GM12878 (cell line): Measurements from ENCODE around the gene IPO11. TPM values are rescaled to one million over a fixed set of nuclear protein-coding genes. Genes with fewer than 3 reads are reported as not detected.

Experiments used
- ATAC-seq: fragments of 200-7000 bp; cut with Tn5 transposase; 3 replicates; pipeline ENCODE4 v1.9.1; 2020; ENCODE audit warnings: mild to moderate bottlenecking, moderate library complexity
- BruUV-seq: library from RNA; stranded (reverse); fragments of 400-500 nt; replicated peaks from 2 replicates; lab custom pipeline; 2021; lab: Mats Ljungman, UMichigan
- CTCF ChIA-PET: fragments of 300-600 bp; sonication (Branson Sonifier 250); formaldehyde crosslinking; extraction: SDS; loops from one replicate; lab custom pipeline; 2021; ENCODE audit warnings: inconsistent platforms; lab: Yijun Ruan, JAX
- POLR2A ChIA-PET: fragments of 350-600 bp; formaldehyde crosslinking; extraction: SDS; loops from one replicate; lab custom pipeline; 2021; ENCODE audit warnings: inconsistent platforms; lab: Charles Lee
- RAD21 ChIA-PET: fragments of 300-600 bp; sonication (Branson Sonifier 250); formaldehyde crosslinking; loops from one replicate; lab custom pipeline; 2023; ENCODE audit warnings: antibody characterized with exemption; ENCODE audit not compliant: unreplicated experiment; lab: Charles Lee
- SMC1A ChIA-PET: fragments of 300-600 bp; sonication (Branson Sonifier 250); formaldehyde crosslinking; loops from one replicate; lab custom pipeline; 2023; ENCODE audit not compliant: unreplicated experiment, uncharacterized antibody; lab: Charles Lee
- DNase-seq: peaks from one replicate; pipeline ENCODE4 v3.0.0-alpha.2; 2011; ENCODE audit warnings: low read depth, low spot score
- FAIRE-seq: peaks from 3 replicates; lab custom pipeline; 2011; peaks lifted over from hg19 to GRCh38; lab: Jason Lieb, UNC
- H2AFZ ChIP-seq: 2 replicates; pipeline ENCODE4 v1.6.0; 2011; ENCODE audit warnings: low read depth, low read length, control low read depth; ENCODE audit not compliant: control insufficient read depth
- H3K27ac ChIP-seq: 2 replicates; pipeline ENCODE4 v1.5.1; 2011; ENCODE audit warnings: control low read depth; ENCODE audit not compliant: control insufficient read depth, insufficient read depth
- H3K27me3 ChIP-seq, 2 experiments: replicated peaks in 1 of 2; 2 replicates each; pipeline versions ENCODE4 v1.6.0 to v1.6.1; 2011; ENCODE audit warnings: low read length in 1 of 2; ENCODE audit not compliant: control insufficient read depth in 2 of 2, insufficient read depth in 2 of 2
- H3K36me3 ChIP-seq, 2 experiments: 2 replicates each; pipeline ENCODE4 v1.5.1; 2011; ENCODE audit warnings: low read length in 1 of 2; ENCODE audit not compliant: control insufficient read depth in 2 of 2, insufficient read depth in 2 of 2
- H3K4me1 ChIP-seq: 2 replicates; pipeline ENCODE4 v1.6.1; 2011; ENCODE audit warnings: mild to moderate bottlenecking, low read length, moderate library complexity, mixed read lengths; ENCODE audit not compliant: control insufficient read depth, insufficient read depth
- H3K4me2 ChIP-seq: 2 replicates; pipeline ENCODE4 v1.6.0; 2011; ENCODE audit warnings: control low read depth; ENCODE audit not compliant: control insufficient read depth, insufficient read depth
- H3K4me3 ChIP-seq: fragments of 200-600 bp; sonication (generic); 2 replicates; pipeline ENCODE4 v1.5.1; 2016
- H3K79me2 ChIP-seq: 2 replicates; pipeline ENCODE4 v1.6.0; 2011; ENCODE audit warnings: low read length; ENCODE audit not compliant: control insufficient read depth, insufficient read depth
- H3K9ac ChIP-seq: 2 replicates; pipeline ENCODE4 v1.8.0; 2011; ENCODE audit warnings: low read length, control low read depth, mixed read lengths; ENCODE audit not compliant: control insufficient read depth, insufficient read depth
- H3K9me3 ChIP-seq: replicated peaks from 3 replicates; pipeline ENCODE4 v1.5.1; 2011; ENCODE audit warnings: mild to moderate bottlenecking, low read length; ENCODE audit not compliant: control insufficient read depth, insufficient read depth
- H4K20me1 ChIP-seq: 2 replicates; pipeline ENCODE4 v1.6.0; 2011; ENCODE audit not compliant: control insufficient read depth, insufficient read depth
- CREB1 ChIP-seq: IDR thresholded peaks from 2 replicates; pipeline ENCODE4 v1.6.1; 2012; ENCODE audit warnings: low read depth, mild to moderate bottlenecking, inconsistent platforms
- ETV6 ChIP-seq, 2 experiments: fragments of 450-650 bp in 1 of 2; IDR thresholded peaks in 1 of 2; conservative IDR thresholded peaks in 1 of 2; 2 replicates each; pipeline ENCODE4 v1.6.1; 2014; ENCODE audit warnings: antibody characterized with exemption in 1 of 2, borderline replicate concordance in 1 of 2, low read depth in 1 of 2, mild to moderate bottlenecking in 1 of 2, moderate library complexity in 1 of 2
- FOS ChIP-seq: IDR thresholded peaks from 3 replicates; pipeline ENCODE4 v1.6.1; 2011; ENCODE audit warnings: borderline replicate concordance; ENCODE audit not compliant: insufficient read length; ENCODE audit errors: extremely low read depth
- HCFC1 ChIP-seq: fragments of 150-350 bp; IDR thresholded peaks from 2 replicates; pipeline ENCODE4 v1.6.1; 2014; ENCODE audit warnings: low read length
- HDGF ChIP-seq: fragments of 450-650 bp; IDR thresholded peaks from 2 replicates; pipeline ENCODE4 v1.6.1; 2016; ENCODE audit warnings: antibody characterized with exemption
- NFXL1 ChIP-seq: fragments of 450-650 bp; IDR thresholded peaks from 2 replicates; pipeline ENCODE4 v1.6.1; 2017; ENCODE audit warnings: antibody characterized with exemption, mild to moderate bottlenecking, borderline replicate concordance
- NFYB ChIP-seq: IDR thresholded peaks from 2 replicates; pipeline ENCODE4 v1.6.1; 2011; ENCODE audit warnings: low read depth, mild to moderate bottlenecking, low read length, improper control_type of control experiment, moderate library complexity; ENCODE audit not compliant: insufficient read depth
- PBX3 ChIP-seq: IDR thresholded peaks from 2 replicates; pipeline ENCODE4 v1.6.1; 2011; ENCODE audit warnings: mild to moderate bottlenecking, low read depth, low read length, moderate library complexity; ENCODE audit not compliant: insufficient replicate concordance
- PML ChIP-seq: IDR thresholded peaks from 2 replicates; pipeline ENCODE4 v1.6.1; 2012; ENCODE audit warnings: low read length, inconsistent platforms
- RBBP5 ChIP-seq: fragments of 200-600 bp; sonication (generic); conservative IDR thresholded peaks from 2 replicates; pipeline ENCODE4 v1.6.1; 2016
- STAT3 ChIP-seq: IDR thresholded peaks from 2 replicates; pipeline ENCODE4 v1.6.1; 2011; ENCODE audit warnings: low read depth, low read length, improper control_type of control experiment
- SUPT20H ChIP-seq: IDR thresholded peaks from 2 replicates; pipeline ENCODE4 v1.6.1; 2011; ENCODE audit warnings: low read depth, mild to moderate bottlenecking, low read length, moderate library complexity, borderline replicate concordance; ENCODE audit not compliant: control insufficient read depth
- USF1 ChIP-seq: IDR thresholded peaks from 2 replicates; pipeline ENCODE4 v1.6.1; 2011; ENCODE audit warnings: borderline replicate concordance, low read depth, mild to moderate bottlenecking, moderate library complexity, mixed read lengths, low read length; ENCODE audit not compliant: insufficient read depth; ENCODE audit errors: extremely low read length
- ZNF274 ChIP-seq: IDR thresholded peaks from one replicate; pipeline ENCODE4 v1.8.0; 2011; ENCODE audit not compliant: insufficient read length, insufficient read depth
- WGBS: methylation state at CpG from one replicate; pipeline ENCODE4 v1.1.6; 2016; ENCODE audit warnings: low lambda C conversion rate; ENCODE audit not compliant: insufficient replicate concordance, insufficient coverage; ENCODE audit errors: missing lambda C conversion rate; 5-methylcytosine and 5-hydroxymethylcytosine counted together
- in situ Hi-C: fragments of 300-500 bp; cut with MboI; formaldehyde crosslinking; loops from 9 replicates; pipeline ENCODE4 v1.14.3; 2018; ENCODE audit warnings: mixed read lengths
- intact Hi-C: fragments of 100-400 bp; cut with micrococcal nuclease; formaldehyde crosslinking; loops from one replicate; pipeline ENCODE4 v1.14.2; 2022; ENCODE audit not compliant: unreplicated experiment
- polyA plus RNA-seq, 11 experiments: library from polyadenylated mRNA; depleted of rRNA in 4 of 11; unstranded in 6 of 11; stranded (reverse) in 5 of 11; fragments of >200 nt; fragmentation: Nextera tagmentation in 4 of 11; fragmentation: Illumina TruSeq in 1 of 11; extraction: Ambion mirVana in 4 of 11; extraction: Trizol in 1 of 11; gene quantifications; 1 replicate in 1 of 11; 2 replicates in 10 of 11; pipeline versions ENCODE4 v1.2.1 to v1.2.3, GENCODE V29; 2011 to 2016; ENCODE audit warnings: inconsistent platforms in 2 of 11, missing spikeins in 2 of 11, low read depth in 1 of 11
- total RNA-seq, 4 experiments: library from RNA; depleted of rRNA in 3 of 4; stranded (reverse); fragments of >200 nt in 3 of 4; fragmentation: Illumina TruSeq in 1 of 4; extraction: Trizol in 1 of 4; gene quantifications; 2 replicates each; pipeline versions ENCODE4 v1.2.1 to v1.2.3, GENCODE V29; 2013 to 2021

Gene IPO11
- total and polyA plus RNA-seq, 10 of the 15 experiments (the other 5 are each of a cell fraction or from before 2014, with no cell fraction given) = 14.1 to 49.3 (median 29.8) TPM

GRCh38 chr5:62616615-62617277 is 204.2 kb downstream of the IPO11 start:
- ATAC-seq = no peak
- Histone ChIP-seq H3K27me3 (no peaks in the 10 kb centered on the region), H3K79me2 (no peaks in the 10 kb centered on the region), H2AFZ (no peak overlapping the region), H3K4me3 (no peak overlapping the region), H3K36me3 (no peaks in the 10 kb centered on the region; a peak in 2 of 4 replicates), H3K9ac (no peak overlapping the region), H3K27ac (no peak overlapping the region), H3K4me2 (no peak overlapping the region), H4K20me1 (no peaks in the 10 kb centered on the region), H3K9me3 (no peaks in the 10 kb centered on the region), H3K4me1 (no peaks in the 10 kb centered on the region)
- ChIA-PET POLR2A (no interaction called here), RAD21 (no interaction called here), SMC1A (no interaction called here), CTCF (no interaction called here)
- 89% methylated on average over 2 of the region's 2 CpGs for WGBS
- no TSS peak for BruUV-seq
- FAIRE-seq = no peak
- in situ Hi-C loops (no loop called here), intact Hi-C loops (no loop called here)
- DNase-seq = no peak
- TF ChIP-seq ETV6 (conservative IDR thresholded peaks at IDR 0.05 in 1 of 2, IDR thresholded peaks at IDR 0.05 in 1 of 2; ENCODE audit: borderline replicate concordance in 1 of 2, low read depth in 1 of 2) = no peak
- no peak for TF ChIP-seq HCFC1
- no peak for TF ChIP-seq NFYB
- no peak for TF ChIP-seq SUPT20H
- no peak for TF ChIP-seq FOS
- no peak for TF ChIP-seq HDGF
- TF ChIP-seq CREB1 = no peak
- TF ChIP-seq NFXL1 = no peak
- no peak for TF ChIP-seq ZNF274
- no peak for TF ChIP-seq PBX3
- TF ChIP-seq PML = no peak
- no peak for TF ChIP-seq RBBP5
- no peak for TF ChIP-seq STAT3
- no peak for TF ChIP-seq USF1
